Duodenal mucosa (tissue), 2 donors: ENCODE measurements around the gene SIRT6.
"Not testable (repeated sequence)": the region's sequence is repeated elsewhere in the genome, so short reads cannot be mapped to it uniquely, and the experiment has no call there.

Experiments
- H3K27ac ChIP-seq: one replicate; pipeline ENCODE4 v1.7.0; 2013; ENCODE audit warnings: low read depth, low read length
- H3K27me3 ChIP-seq, 2 donors: one replicate each; pipeline ENCODE4 v1.7.0; 2013; ENCODE audit warnings: low read length in 2 of 2, control low read depth in 1 of 2; ENCODE audit not compliant: insufficient read depth in 2 of 2, control insufficient read depth in 1 of 2
- H3K36me3 ChIP-seq, 2 donors: one replicate each; pipeline ENCODE4 v1.7.0; 2013; ENCODE audit warnings: low read length in 2 of 2, control low read depth in 1 of 2; ENCODE audit not compliant: insufficient read depth in 2 of 2, control insufficient read depth in 1 of 2
- H3K4me1 ChIP-seq, 2 donors: one replicate each; pipeline ENCODE4 v1.7.0; 2013; ENCODE audit warnings: low read length in 2 of 2, control low read depth in 1 of 2; ENCODE audit not compliant: insufficient read depth in 2 of 2, control insufficient read depth in 1 of 2
- H3K4me3 ChIP-seq, 2 donors: one replicate each; pipeline ENCODE4 v1.7.0; 2013; ENCODE audit warnings: low read length in 2 of 2, low read depth in 1 of 2
- H3K9ac ChIP-seq, 2 donors: one replicate each; pipeline ENCODE4 v1.7.0; 2013; ENCODE audit warnings: low read length in 2 of 2, low read depth in 1 of 2
- H3K9me3 ChIP-seq, 2 donors: one replicate each; pipeline ENCODE4 v1.7.0; 2013; ENCODE audit warnings: low read length in 2 of 2, control low read depth in 1 of 2; ENCODE audit not compliant: control insufficient read depth in 1 of 2

The SIRT6 gene

DNA sequence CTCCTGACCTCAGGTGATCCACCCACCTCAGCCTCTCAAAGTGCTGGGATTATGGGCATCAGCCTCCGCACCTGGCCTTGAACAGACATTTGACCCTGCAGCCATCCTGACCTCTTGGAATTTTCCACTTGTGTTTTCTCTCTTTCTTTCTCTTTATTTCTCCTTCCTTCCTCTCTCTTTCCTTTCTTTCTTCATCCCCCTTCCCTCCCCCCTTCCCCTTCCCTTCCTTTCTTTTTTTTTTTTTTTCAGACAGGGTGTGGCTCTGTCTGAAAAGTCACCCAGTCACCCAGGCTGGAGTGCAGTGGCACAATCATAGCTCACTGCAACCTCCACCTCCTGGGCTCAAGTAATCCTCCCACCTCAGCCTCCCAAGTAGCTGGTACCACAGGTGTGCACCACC lies 36.2 kb upstream of the SIRT6 start:
- H3K27ac ChIP-seq, H3K9ac ChIP-seq, H3K9me3 ChIP-seq, H3K36me3 ChIP-seq, H3K4me1 ChIP-seq, H3K4me3 ChIP-seq, H3K27me3 ChIP-seq: not testable (repeated sequence)

- Histone ChIP-seq H3K27me3 (no peaks in the 10 kb centered on the region), H3K9ac (no peak overlapping the region), H3K4me1 (no peaks in the 10 kb centered on the region), H3K9me3 (no peaks in the 10 kb centered on the region), H3K36me3 (no peaks in the 10 kb centered on the region), H3K4me3 (no peak overlapping the region), H3K27ac (no peak overlapping the region)
These were observed 35.3 kb upstream of the SIRT6 start for GRCh38 chr19:4217429-4218264.

GRCh38 chr19:4216846-4217245 lies 34.5 kb upstream of the SIRT6 start:
- Histone ChIP-seq H3K27ac (no peak overlapping the region), H3K36me3 (no peaks in the 10 kb centered on the region), H3K9ac (no peak overlapping the region), H3K4me1 (no peaks in the 10 kb centered on the region), H3K4me3 (no peak overlapping the region), H3K27me3 (peaks cover 0 to 3% of the 10 kb centered on the region in 2 donors), H3K9me3 (no peaks in the 10 kb centered on the region)

DNA sequence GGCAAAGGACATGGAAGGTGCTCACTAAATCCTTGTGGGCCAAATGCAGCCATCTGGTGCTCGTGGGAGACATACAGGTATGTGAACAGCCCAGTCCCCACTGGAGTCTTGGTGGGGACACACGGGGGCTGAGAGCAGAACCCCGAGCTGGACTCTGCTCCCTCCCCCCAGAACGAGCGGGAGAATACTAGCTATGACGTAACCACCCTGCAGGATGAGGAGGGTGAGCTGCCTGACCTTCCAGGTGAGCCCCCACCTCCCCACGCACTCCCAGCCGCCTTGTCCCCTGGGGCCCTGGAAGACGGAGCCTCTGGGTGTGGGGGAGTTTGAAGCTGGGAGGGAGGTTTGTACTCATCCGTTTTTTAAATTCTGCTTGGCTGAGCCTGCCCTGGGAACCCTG lies 33.4 kb upstream of the SIRT6 start:
- Histone ChIP-seq H3K27ac (no peak overlapping the region), H3K36me3 (no peaks in the 10 kb centered on the region), H3K9me3 (no peaks in the 10 kb centered on the region), H3K4me1 (no peaks in the 10 kb centered on the region), H3K27me3 (peaks cover 0 to 3% of the 10 kb centered on the region in 2 donors), H3K9ac (no peak overlapping the region), H3K4me3 (no peak overlapping the region)

DNA sequence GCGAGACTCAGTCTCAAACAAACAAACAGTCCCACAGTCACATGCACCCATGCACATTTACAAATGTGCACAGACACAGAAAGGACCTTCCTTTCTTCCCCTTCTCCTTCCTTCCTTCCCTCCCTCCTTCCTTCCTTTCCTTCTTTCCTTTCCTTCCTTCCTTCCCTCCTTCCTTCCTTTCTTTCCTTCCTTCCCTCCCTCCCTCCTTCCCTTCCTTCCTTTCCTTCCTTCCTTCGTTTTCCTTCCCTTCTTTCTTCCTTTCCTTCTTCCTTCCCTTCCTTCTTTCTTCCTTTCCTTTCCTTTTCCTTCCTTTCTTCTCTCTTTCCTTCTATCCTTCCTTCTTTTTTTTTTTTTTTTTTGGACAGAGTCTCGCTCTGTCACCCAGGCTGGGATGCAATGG lies 30.8 kb upstream of the SIRT6 start:
- H3K4me1 ChIP-seq: no peaks in the 10 kb centered on the region
- H3K36me3 ChIP-seq: no peaks in the 10 kb centered on the region
- H3K27me3 ChIP-seq: peaks cover 0 to 5% of the 10 kb centered on the region in 2 donors
- no peak overlapping the region for H3K27ac ChIP-seq
- H3K9me3 ChIP-seq: no peaks in the 10 kb centered on the region
- no peak overlapping the region for H3K4me3 ChIP-seq
- no peak overlapping the region for H3K9ac ChIP-seq

GRCh38 chr19:4210166-4210731 lies 27.9 kb upstream of the SIRT6 start:
- Histone ChIP-seq H3K4me1 (no peaks in the 10 kb centered on the region), H3K36me3 (no peaks in the 10 kb centered on the region), H3K27me3 (peaks cover 0 to 5% of the 10 kb centered on the region in 2 donors), H3K9ac (no peak overlapping the region), H3K9me3 (no peaks in the 10 kb centered on the region), H3K4me3 (no peak overlapping the region), H3K27ac (no peak overlapping the region)

- Histone ChIP-seq H3K36me3 (no peaks in the 10 kb centered on the region), H3K9ac (no peak overlapping the region), H3K27ac (no peak overlapping the region), H3K9me3 (no peaks in the 10 kb centered on the region), H3K4me3 (no peak overlapping the region), H3K4me1 (no peaks in the 10 kb centered on the region), H3K27me3 (peaks cover 0 to 5% of the 10 kb centered on the region in 2 donors)
These were observed 26.2 kb upstream of the SIRT6 start for GRCh38 chr19:4208385-4209094.

GRCh38 chr19:4206818-4207484 lies 24.6 kb upstream of the SIRT6 start:
- Histone ChIP-seq H3K36me3 (no peaks in the 10 kb centered on the region), H3K9me3 (no peaks in the 10 kb centered on the region), H3K4me3 (no peak overlapping the region), H3K4me1 (no peaks in the 10 kb centered on the region), H3K27me3 (peaks cover 0 to 6% of the 10 kb centered on the region in 2 donors), H3K27ac (no peak overlapping the region), H3K9ac (no peak overlapping the region)

DNA sequence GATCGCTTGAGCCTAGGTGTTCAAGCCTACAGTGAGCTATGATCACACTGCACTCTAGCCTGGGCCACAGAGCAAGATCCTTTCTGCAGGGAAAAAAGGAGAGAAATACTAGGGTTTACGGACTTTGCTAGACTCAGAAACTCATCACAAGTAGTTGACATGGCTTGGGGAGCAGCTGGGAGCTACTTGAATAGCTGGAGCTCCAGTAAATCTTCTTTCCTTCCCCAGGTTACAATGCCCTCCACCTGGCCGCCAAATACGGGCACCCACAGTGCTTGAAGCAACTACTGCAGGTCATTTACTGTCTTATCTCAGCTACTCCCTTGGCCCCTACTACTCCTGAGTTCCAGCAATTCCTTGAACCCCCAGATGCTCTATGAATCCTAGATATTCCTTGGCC lies 19.4 kb upstream of the SIRT6 start:
- Histone ChIP-seq H3K36me3 (no peaks in the 10 kb centered on the region), H3K4me1 (peaks cover 0 to 4% of the 10 kb centered on the region in 2 donors), H3K27me3 (peaks cover 21 to 36% of the 10 kb centered on the region in 2 donors), H3K9me3 (no peaks in the 10 kb centered on the region), H3K9ac (no peak overlapping the region), H3K27ac (no peak overlapping the region), H3K4me3 (no peak overlapping the region)
